Keratinocyte (primary cell): ENCODE measurements around the gene ACER3. TPM values are rescaled to one million over a fixed set of nuclear protein-coding genes. Genes with fewer than 3 reads are reported as not detected.

Experiments used
- DNase-seq: peaks from one replicate; pipeline ENCODE4 v3.0.0-alpha.2; 2011; ENCODE audit warnings: low read depth, missing footprints, low spot score
- FAIRE-seq: peaks from 2 replicates; lab custom pipeline; 2011; peaks lifted over from hg19 to GRCh38; lab: Jason Lieb, UNC
- H2AFZ ChIP-seq: 2 replicates; pipeline ENCODE4 v1.6.0; 2012; ENCODE audit warnings: low read length, control low read depth, inconsistent platforms; ENCODE audit not compliant: control insufficient read depth
- H3K27ac ChIP-seq: 2 replicates; pipeline ENCODE4 v1.5.1; 2011; ENCODE audit warnings: low read length; ENCODE audit not compliant: control insufficient read depth, insufficient read depth
- H3K27me3 ChIP-seq: 3 replicates; pipeline ENCODE4 v1.6.0; 2011; ENCODE audit warnings: low read length; ENCODE audit not compliant: control insufficient read depth, insufficient read depth; ENCODE audit errors: extremely low read depth
- H3K36me3 ChIP-seq, 2 experiments: 2 replicates in 1 of 2; 3 replicates in 1 of 2; pipeline ENCODE4 v1.5.1; 2011; ENCODE audit warnings: low read length in 2 of 2, mild to moderate bottlenecking in 1 of 2; ENCODE audit not compliant: control insufficient read depth in 2 of 2, insufficient read depth in 2 of 2; ENCODE audit errors: extremely low read depth in 1 of 2
- H3K4me1 ChIP-seq: 3 replicates; pipeline ENCODE4 v1.5.1; 2011; ENCODE audit warnings: low read length; ENCODE audit not compliant: control insufficient read depth, insufficient read depth; ENCODE audit errors: extremely low read depth
- H3K4me2 ChIP-seq: 3 replicates; pipeline ENCODE4 v1.6.0; 2011; ENCODE audit warnings: low read depth, low read length; ENCODE audit not compliant: control insufficient read depth, insufficient read depth; ENCODE audit errors: extremely low read depth
- H3K4me3 ChIP-seq, 3 experiments: fragments of 200-600 bp in 1 of 3; sonication (generic) in 1 of 3; 2 replicates in 2 of 3; 3 replicates in 1 of 3; pipeline ENCODE4 v1.5.1; 2011 to 2016; ENCODE audit warnings: low read length in 3 of 3, mild to moderate bottlenecking in 3 of 3, control low read depth in 2 of 3, inconsistent platforms in 1 of 3, low read depth in 1 of 3, mixed read lengths in 1 of 3, mixed run types in 1 of 3, moderate library complexity in 1 of 3; ENCODE audit not compliant: control insufficient read depth in 2 of 3, insufficient read depth in 2 of 3; ENCODE audit errors: extremely low read depth in 1 of 3
- H3K79me2 ChIP-seq: 2 replicates; pipeline ENCODE4 v1.6.0; 2012; ENCODE audit warnings: low read length; ENCODE audit not compliant: control insufficient read depth, insufficient read depth
- H3K9ac ChIP-seq: 3 replicates; pipeline ENCODE4 v1.6.0; 2011; ENCODE audit warnings: low read length; ENCODE audit not compliant: control insufficient read depth, insufficient read depth; ENCODE audit errors: extremely low read depth
- H3K9me1 ChIP-seq: 3 replicates; pipeline ENCODE4 v1.6.0; 2011; ENCODE audit warnings: low read length; ENCODE audit not compliant: control insufficient read depth, insufficient read depth; ENCODE audit errors: extremely low read depth
- H3K9me3 ChIP-seq: 2 replicates; pipeline ENCODE4 v1.5.1; 2012; ENCODE audit warnings: low read depth, low read length; ENCODE audit not compliant: control insufficient read depth
- H4K20me1 ChIP-seq: 3 replicates; pipeline ENCODE4 v1.6.0; 2011; ENCODE audit warnings: low read length; ENCODE audit not compliant: control insufficient read depth, insufficient read depth; ENCODE audit errors: extremely low read depth
- CTCF ChIP-seq, 3 experiments: IDR thresholded peaks in 1 of 3; conservative IDR thresholded peaks in 1 of 3; optimal IDR thresholded peaks in 1 of 3; 2 replicates in 2 of 3; 3 replicates in 1 of 3; pipeline versions ENCODE3 to v1.5.1; 2011; ENCODE audit warnings: low read length in 3 of 3, mild to moderate bottlenecking in 3 of 3, moderate library complexity in 2 of 3, control low read depth in 1 of 3, inconsistent platforms in 1 of 3; ENCODE audit not compliant: insufficient read depth in 2 of 3; ENCODE audit errors: extremely low read depth in 1 of 3
- EZH2 ChIP-seq: IDR thresholded peaks from one replicate; pipeline ENCODE4 v1.6.1; 2012; ENCODE audit warnings: inconsistent platforms, mild to moderate bottlenecking, low read length, moderate library complexity
- dilution Hi-C: fragments of 300-500 bp; cut with MboI; formaldehyde crosslinking; loops from one replicate; pipeline ENCODE4 v1.7.0; 2020; ENCODE audit warnings: low sequenced_read_pairs; ENCODE audit not compliant: extremely low pct_ligation_motif_present
- polyA plus RNA-seq, 5 experiments: library from polyadenylated mRNA; depleted of rRNA in 3 of 5; stranded (reverse) in 3 of 5; stranded (forward) in 1 of 5; unstranded in 1 of 5; fragments of >200 nt; gene quantifications; 1 replicate in 1 of 5; 2 replicates in 3 of 5; 3 replicates in 1 of 5; pipeline versions ENCODE4 v1.2.1 to v1.2.3, GENCODE V29; 2011 to 2012; ENCODE audit warnings: missing spikeins in 2 of 5, low read depth in 1 of 5, low replicate concordance in 1 of 5

ACER3 gene
- polyA plus RNA-seq, 1 donor (not counting 4 experiments of a cell fraction or from before 2014, with no cell fraction given): 55.0 TPM

- Histone ChIP-seq H4K20me1 (no peaks in the 10 kb centered on the region), H3K79me2 (no peaks in the 10 kb centered on the region), H2AFZ (no peak overlapping the region), H3K36me3 (no peaks in the 10 kb centered on the region), H3K27me3 (peaks cover 11% of the 10 kb centered on the region), H3K4me2 (no peak overlapping the region), H3K9ac (no peak overlapping the region), H3K9me3 (no peaks in the 10 kb centered on the region), H3K9me1 (no peaks in the 10 kb centered on the region), H3K4me3 (no peak overlapping the region), H3K4me1 (peaks cover 5% of the 10 kb centered on the region), H3K27ac (no peak overlapping the region)
- dilution Hi-C loops: no loop called here
- FAIRE-seq (no peak), DNase-seq (no peak)
- TF ChIP-seq EZH2 (no peak), CTCF (optimal IDR thresholded peaks at IDR 0.05 in 1 of 3, IDR thresholded peaks at IDR 0.05 in 1 of 3, conservative IDR thresholded peaks at IDR 0.05 in 1 of 3; ENCODE audit: extremely low read depth in 1 of 3, insufficient read depth in 2 of 3, low read length in 3 of 3) (no peak)
Observed at GRCh38 chr11:77074205-77074604, 213.5 kb downstream of the ACER3 start.

- Histone ChIP-seq H3K9ac (no peak overlapping the region), H3K9me3 (no peaks in the 10 kb centered on the region), H3K36me3 (no peaks in the 10 kb centered on the region), H3K4me2 (no peak overlapping the region), H3K4me3 (no peak overlapping the region), H3K4me1 (peaks cover 5% of the 10 kb centered on the region), H3K27ac (no peak overlapping the region), H3K9me1 (no peaks in the 10 kb centered on the region), H2AFZ (no peak overlapping the region), H4K20me1 (no peaks in the 10 kb centered on the region), H3K79me2 (no peaks in the 10 kb centered on the region), H3K27me3 (peaks cover 7% of the 10 kb centered on the region)
- TF ChIP-seq EZH2: no peak
- TF ChIP-seq CTCF (optimal IDR thresholded peaks at IDR 0.05 in 1 of 3, IDR thresholded peaks at IDR 0.05 in 1 of 3, conservative IDR thresholded peaks at IDR 0.05 in 1 of 3; ENCODE audit: extremely low read depth in 1 of 3, insufficient read depth in 2 of 3, low read length in 3 of 3): no peak
- FAIRE-seq (no peak), DNase-seq (no peak)
- dilution Hi-C loops: no loop called here
Observed at GRCh38 chr11:77074626-77075221, 214.0 kb downstream of the ACER3 start.
